BJ (cell line): Measurements from ENCODE around the gene PACRG. TPM values are rescaled to one million over a fixed set of nuclear protein-coding genes. Genes with fewer than 3 reads are reported as not detected.
"Not testable (repeated sequence)": the region's sequence is repeated elsewhere in the genome, so short reads cannot be mapped to it uniquely, and the experiment has no call there.

Source experiments
- CTCF ChIA-PET: fragments of 350-600 bp; formaldehyde crosslinking; extraction: SDS; loops from one replicate; lab custom pipeline; 2021; ENCODE audit warnings: antibody characterized with exemption, inconsistent platforms; lab: Yijun Ruan, JAX
- POLR2A ChIA-PET: fragments of 300-600 bp; sonication (Branson Sonifier 250); formaldehyde crosslinking; extraction: SDS; loops from one replicate; lab custom pipeline; 2021; ENCODE audit warnings: antibody characterized with exemption; lab: Charles Lee
- DNase-seq: peaks from one replicate; pipeline ENCODE4 v3.0.0-alpha.2; 2011; ENCODE audit warnings: low read depth
- H3K27me3 ChIP-seq: 2 replicates; pipeline ENCODE4 v1.6.0; 2011; ENCODE audit warnings: low read length; ENCODE audit not compliant: control insufficient read depth, insufficient read depth
- H3K36me3 ChIP-seq: 2 replicates; pipeline ENCODE4 v1.5.1; 2011; ENCODE audit warnings: low read length; ENCODE audit not compliant: control insufficient read depth, insufficient read depth
- H3K4me3 ChIP-seq: 2 replicates; pipeline ENCODE4 v1.5.1; 2011; ENCODE audit warnings: low read depth, mild to moderate bottlenecking, control low read depth, low read length
- CTCF ChIP-seq: IDR thresholded peaks from 2 replicates; pipeline ENCODE4 v1.5.1; 2011; ENCODE audit warnings: low read depth, mild to moderate bottlenecking, control low read depth, inconsistent platforms, low read length, moderate library complexity; ENCODE audit not compliant: insufficient read depth
- polyA minus RNA-seq: library from RNA; depleted of rRNA, polyadenylated mRNA; stranded (reverse); fragments of >200 nt; gene quantifications from 2 replicates; pipeline ENCODE4 v1.2.3, GENCODE V29; 2011; rRNA and poly(A)+ RNA removed
- polyA plus RNA-seq: library from polyadenylated mRNA; depleted of rRNA; stranded (reverse); fragments of >200 nt; gene quantifications from 2 replicates; pipeline ENCODE4 v1.2.3, GENCODE V29; 2011; rRNA removed

The PACRG gene
- polyA plus RNA-seq (0.20 and 0.47 TPM in 2 replicates), polyA minus RNA-seq (1.5 TPM in 2 replicates)

DNA sequence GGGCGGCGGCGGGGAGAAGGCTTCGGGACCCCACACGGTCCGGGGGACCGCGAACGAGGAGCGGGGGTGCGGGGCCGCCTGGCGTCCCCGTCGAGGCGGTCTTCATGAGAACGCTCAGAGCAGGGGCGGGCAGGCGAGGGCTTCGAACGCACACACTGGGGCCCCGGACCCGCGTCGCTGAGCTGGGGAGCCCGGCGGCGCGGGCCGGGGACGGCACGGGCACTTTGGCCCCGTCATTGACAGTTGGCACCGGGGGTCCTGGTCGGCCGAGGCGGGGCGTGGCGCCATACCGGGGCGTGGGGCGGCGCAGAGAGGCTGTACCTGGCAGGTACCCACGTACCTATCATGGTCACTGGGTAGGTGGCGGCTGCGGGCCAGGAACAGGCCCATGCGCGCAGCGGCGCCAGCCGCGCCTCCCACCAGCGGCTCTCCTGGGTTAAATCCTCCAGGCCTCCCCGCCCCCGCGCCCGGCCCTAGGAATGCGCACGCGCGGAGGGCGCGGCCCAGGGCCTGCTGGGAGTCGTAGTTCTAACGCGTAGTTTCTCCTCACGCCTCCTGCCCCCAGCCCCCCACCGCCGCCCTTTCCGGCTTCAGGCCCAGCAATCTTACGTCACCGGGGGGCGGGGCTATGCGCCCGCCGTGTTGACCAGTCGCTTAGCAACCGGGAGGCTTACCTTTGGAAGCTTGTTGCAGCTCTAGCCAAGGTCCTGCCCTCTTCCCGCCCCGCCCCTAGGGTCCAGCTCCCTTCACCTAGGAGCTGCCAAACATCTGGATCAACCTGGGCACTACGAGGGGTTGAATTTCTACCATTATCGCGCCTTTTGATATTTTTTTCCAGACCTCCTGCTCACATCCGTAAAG lies at the start of gene PACRG, which contains the start of gene PRKN:
Gene PACRG (plus strand): TSS at position 653 of the 861 bp plus-strand sequence.
Gene PRKN (minus strand): TSS at position 445 of the 861 bp plus-strand sequence.
- no peaks in the 10 kb centered on the region for H3K27me3 ChIP-seq
- DNase-seq = peak; percentile 78
- H3K4me3 ChIP-seq = peak within 1 kb of the TSS; percentile 73
- CTCF ChIA-PET = interaction anchor here (0.7 to 0.9 kb wide), 2 partner anchors 11 to 1105 kb away, joined by 3 read pairs; no protein-coding TSS in a partner anchor
- no peak for TF ChIP-seq CTCF
- POLR2A ChIA-PET = no interaction called here
- no peaks in the 10 kb centered on the region for H3K36me3 ChIP-seq

GRCh38 chr6:162678896-162679295 lies 48.9 kb upstream of the PACRG start:
- CTCF ChIA-PET = not testable (repeated sequence)

DNA sequence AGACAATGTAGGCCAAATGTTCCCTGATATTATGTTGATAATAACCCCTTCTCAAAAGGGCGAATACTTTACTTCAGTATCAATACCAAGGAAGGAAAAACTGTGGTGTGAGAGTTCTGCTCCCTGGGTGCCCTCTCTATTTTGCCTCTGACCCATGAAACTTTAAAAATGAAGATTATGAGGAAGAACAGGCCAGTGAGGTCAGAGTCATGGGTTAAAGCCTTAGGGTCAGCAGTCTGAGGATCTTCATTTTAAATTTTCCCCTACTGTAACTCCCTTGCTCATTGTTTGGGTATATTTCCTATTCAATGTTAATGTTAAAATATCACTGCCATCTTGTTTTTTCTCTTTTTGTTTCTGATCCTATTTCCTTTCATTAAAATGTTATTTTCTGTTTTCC lies 48.1 kb upstream of the PACRG start:
- no peak for DNase-seq
- Histone ChIP-seq H3K36me3 (no peaks in the 10 kb centered on the region), H3K27me3 (no peaks in the 10 kb centered on the region), H3K4me3 (no peak overlapping the region)
- no peak for TF ChIP-seq CTCF
- POLR2A ChIA-PET = no interaction called here
- CTCF ChIA-PET = no interaction called here

More at GRCh38 chr6:162678896-162679295, 48.9 kb upstream of the PACRG start:
- POLR2A ChIA-PET, H3K36me3 ChIP-seq, H3K27me3 ChIP-seq, H3K4me3 ChIP-seq, DNase-seq: not testable (repeated sequence)

DNA sequence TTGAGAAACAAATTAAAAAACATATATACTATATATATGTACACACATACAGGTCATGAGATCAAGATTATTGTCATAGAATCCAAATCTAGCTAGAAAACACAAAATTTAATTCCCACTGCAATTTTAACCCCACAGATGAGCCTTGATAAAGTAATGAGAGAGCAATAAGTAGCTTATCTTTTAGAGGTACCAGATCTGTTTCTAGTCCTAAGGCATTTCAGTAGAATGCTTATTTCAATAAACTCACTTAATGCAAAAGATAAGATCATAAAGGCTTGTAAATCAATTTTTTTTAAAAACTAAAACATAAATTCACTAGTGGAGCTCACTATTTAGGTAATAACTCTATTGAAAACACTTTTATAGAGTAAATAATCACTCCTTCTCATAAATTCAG lies 47.4 kb upstream of the PACRG start:
- TF ChIP-seq CTCF = no peak
- ChIA-PET CTCF (no interaction called here), POLR2A (no interaction called here)
- no peak overlapping the region for H3K4me3 ChIP-seq
- DNase-seq = no peak
- no peaks in the 10 kb centered on the region for H3K27me3 ChIP-seq
- H3K36me3 ChIP-seq = no peaks in the 10 kb centered on the region

- Histone ChIP-seq H3K4me3 (no peak overlapping the region), H3K27me3 (no peaks in the 10 kb centered on the region), H3K36me3 (no peaks in the 10 kb centered on the region)
- no peak for TF ChIP-seq CTCF
- ChIA-PET POLR2A (no interaction called here), CTCF (no interaction called here)
- no peak for DNase-seq
Observed at GRCh38 chr6:162680871-162681270, 46.9 kb upstream of the PACRG start.
